ENCODE measurements around the gene MTA1. TPM values are rescaled to one million over a fixed set of nuclear protein-coding genes. Genes with fewer than 3 reads are reported as not detected.

MTA1 gene
- total and polyA plus RNA-seq, 2 of the 8 experiments (the other 6 are each of a cell fraction or from before 2014, with no cell fraction given), result 73.9 to 221 TPM

- TF ChIP-seq ATF2 (IDR thresholded peaks at IDR 0.05; ENCODE audit: low read length) (no peak), SP2 (IDR thresholded peaks at IDR 0.05; ENCODE audit: low read length) (no peak), RNF2 (IDR thresholded peaks at IDR 0.05; ENCODE audit: borderline replicate concordance, low read depth, low read length, missing control alignments, poor library complexity, severe bottlenecking) (no peak), ATF3 (IDR thresholded peaks at IDR 0.05; ENCODE audit: insufficient read depth, low read depth, low read length) (no peak)
Observed at GRCh38 chr14:105394714-105395537, 24.7 kb upstream of the MTA1 start (continued).

Measured in H1 (cell line).